ENCODE results near the gene KCNN3. TPM values are rescaled to one million over a fixed set of nuclear protein-coding genes. Genes with fewer than 3 reads are reported as not detected.
A peak's percentile ranks its signal among the peaks of the same experiment; 100 is the strongest.

KCNN3 gene
- total RNA-seq, 1 experiment from 2014 or later, result not detected

GRCh38 chr1:154755858-154756730 lies 114.0 kb downstream of the KCNN3 start:
- no TSS peak for BruUV-seq (replicated peaks)
- CTCF ChIA-PET, result interaction anchor here (0.6 kb wide), 1 partner anchor 26 kb away, joined by 3 read pairs; no protein-coding TSS in a partner anchor
- Mint-ChIP-seq H3K27me3 (ENCODE audit: unreplicated experiment) (peaks cover 92% of the 10 kb centered on the region), H3K36me3 (ENCODE audit: insufficient read depth, unreplicated experiment) (no peaks in the 10 kb centered on the region), H3K27ac (ENCODE audit: unreplicated experiment) (no peak overlapping the region), H3K4me1 (ENCODE audit: low read depth, unreplicated experiment) (no peaks in the 10 kb centered on the region), H3K4me3 (ENCODE audit: low read depth, unreplicated experiment) (no peak overlapping the region), H3K9me3 (ENCODE audit: low read depth, unreplicated experiment) (no peaks in the 10 kb centered on the region)
- intact Hi-C loops (cut with micrococcal nuclease; ENCODE audit: unreplicated experiment), result no loop called here
- TF ChIP-seq, protein P1, sequence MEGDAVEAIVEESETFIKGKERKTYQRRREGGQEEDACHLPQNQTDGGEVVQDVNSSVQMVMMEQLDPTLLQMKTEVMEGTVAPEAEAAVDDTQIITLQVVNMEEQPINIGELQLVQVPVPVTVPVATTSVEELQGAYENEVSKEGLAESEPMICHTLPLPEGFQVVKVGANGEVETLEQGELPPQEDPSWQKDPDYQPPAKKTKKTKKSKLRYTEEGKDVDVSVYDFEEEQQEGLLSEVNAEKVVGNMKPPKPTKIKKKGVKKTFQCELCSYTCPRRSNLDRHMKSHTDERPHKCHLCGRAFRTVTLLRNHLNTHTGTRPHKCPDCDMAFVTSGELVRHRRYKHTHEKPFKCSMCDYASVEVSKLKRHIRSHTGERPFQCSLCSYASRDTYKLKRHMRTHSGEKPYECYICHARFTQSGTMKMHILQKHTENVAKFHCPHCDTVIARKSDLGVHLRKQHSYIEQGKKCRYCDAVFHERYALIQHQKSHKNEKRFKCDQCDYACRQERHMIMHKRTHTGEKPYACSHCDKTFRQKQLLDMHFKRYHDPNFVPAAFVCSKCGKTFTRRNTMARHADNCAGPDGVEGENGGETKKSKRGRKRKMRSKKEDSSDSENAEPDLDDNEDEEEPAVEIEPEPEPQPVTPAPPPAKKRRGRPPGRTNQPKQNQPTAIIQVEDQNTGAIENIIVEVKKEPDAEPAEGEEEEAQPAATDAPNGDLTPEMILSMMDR (IDR thresholded peaks at IDR 0.05; ENCODE audit: unreplicated experiment), result no peak
- DNase-seq, result peak; percentile 56

DNA sequence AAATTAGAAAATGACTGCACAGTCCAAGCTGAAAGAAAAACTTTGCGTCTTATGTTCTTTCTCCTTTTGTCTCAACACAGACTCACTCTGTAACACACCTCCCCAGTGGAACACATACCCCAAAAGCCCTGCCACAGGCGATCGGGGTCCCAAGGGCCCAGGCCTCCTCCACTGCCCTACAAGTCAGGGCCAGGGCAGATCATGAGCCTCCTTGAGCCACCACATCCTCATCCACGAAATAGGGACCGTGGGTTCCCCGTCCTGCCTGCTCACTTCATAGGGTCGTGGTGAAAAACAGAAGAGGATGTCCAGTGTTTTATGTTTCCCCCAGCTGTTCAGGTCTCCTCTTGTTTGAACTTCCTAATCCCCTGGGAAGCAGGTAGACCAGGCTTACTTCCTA lies 116.7 kb downstream of the KCNN3 start:
- Mint-ChIP-seq H3K36me3 (ENCODE audit: insufficient read depth, unreplicated experiment) (no peaks in the 10 kb centered on the region), H3K27ac (ENCODE audit: unreplicated experiment) (no peak overlapping the region), H3K4me1 (ENCODE audit: low read depth, unreplicated experiment) (no peaks in the 10 kb centered on the region), H3K4me3 (ENCODE audit: low read depth, unreplicated experiment) (no peak overlapping the region), H3K27me3 (ENCODE audit: unreplicated experiment) (peaks cover 89% of the 10 kb centered on the region), H3K9me3 (ENCODE audit: low read depth, unreplicated experiment) (no peaks in the 10 kb centered on the region)
- BruUV-seq (replicated peaks), result no TSS peak
- intact Hi-C loops (cut with micrococcal nuclease; ENCODE audit: unreplicated experiment), result no loop called here
- TF ChIP-seq, protein P1 (IDR thresholded peaks at IDR 0.05; ENCODE audit: unreplicated experiment), result no peak
- CTCF ChIA-PET, result no interaction called here
- DNase-seq, result no peak

GRCh38 chr1:154752273-154753030 lies 117.6 kb downstream of the KCNN3 start:
- intact Hi-C loops (cut with micrococcal nuclease; ENCODE audit: unreplicated experiment), result no loop called here
- TF ChIP-seq, protein P1 (IDR thresholded peaks at IDR 0.05; ENCODE audit: unreplicated experiment), result no peak
- Mint-ChIP-seq H3K27ac (ENCODE audit: unreplicated experiment) (no peak overlapping the region), H3K4me3 (ENCODE audit: low read depth, unreplicated experiment) (no peak overlapping the region), H3K4me1 (ENCODE audit: low read depth, unreplicated experiment) (no peaks in the 10 kb centered on the region), H3K36me3 (ENCODE audit: insufficient read depth, unreplicated experiment) (no peaks in the 10 kb centered on the region), H3K9me3 (ENCODE audit: low read depth, unreplicated experiment) (no peaks in the 10 kb centered on the region), H3K27me3 (ENCODE audit: unreplicated experiment) (peaks cover 89% of the 10 kb centered on the region)
- no peak for DNase-seq
- no TSS peak for BruUV-seq (replicated peaks)
- CTCF ChIA-PET, result no interaction called here

- peaks cover 89% of the 10 kb centered on the region for H3K27me3 Mint-ChIP-seq (ENCODE audit: unreplicated experiment)
- no peaks in the 10 kb centered on the region for H3K9me3 Mint-ChIP-seq (ENCODE audit: low read depth, unreplicated experiment)
- H3K4me3 Mint-ChIP-seq (ENCODE audit: low read depth, unreplicated experiment), result no peak overlapping the region
- H3K36me3 Mint-ChIP-seq (ENCODE audit: insufficient read depth, unreplicated experiment), result no peaks in the 10 kb centered on the region
- intact Hi-C loops (cut with micrococcal nuclease; ENCODE audit: unreplicated experiment), result no loop called here
- TF ChIP-seq, protein P1 (IDR thresholded peaks at IDR 0.05; ENCODE audit: unreplicated experiment), result no peak
- CTCF ChIA-PET, result interaction anchor here (0.6 kb wide), 1 partner anchor 1388 kb away, joined by 3 read pairs; no protein-coding TSS in a partner anchor
- H3K27ac Mint-ChIP-seq (ENCODE audit: unreplicated experiment), result no peak overlapping the region
- DNase-seq, result no peak
- BruUV-seq (replicated peaks), result no TSS peak
- no peaks in the 10 kb centered on the region for H3K4me1 Mint-ChIP-seq (ENCODE audit: low read depth, unreplicated experiment)
Measured at GRCh38 chr1:154751690-154752089, 118.4 kb downstream of the KCNN3 start.
